Measurements from ENCODE around the gene C13orf42. TPM values are rescaled to one million over a fixed set of nuclear protein-coding genes. Genes with fewer than 3 reads are reported as not detected.
"Not testable (repeated sequence)": the region's sequence is repeated elsewhere in the genome, so short reads cannot be mapped to it uniquely, and the experiment has no call there.

The C13orf42 gene
- total RNA-seq, 1 experiment from 2014 or later = not detected

GRCh38 chr13:51083706-51084105 lies 27.4 kb downstream of the C13orf42 start:
- H3K27ac Mint-ChIP-seq (ENCODE audit: unreplicated experiment) = no peak overlapping the region
- CTCF ChIA-PET = no interaction called here
- no peaks in the 10 kb centered on the region for H3K9me3 Mint-ChIP-seq (ENCODE audit: low read depth, unreplicated experiment)
- no peak for TF ChIP-seq CTCF (IDR thresholded peaks at IDR 0.05; ENCODE audit: unreplicated experiment)
- intact Hi-C loops (cut with micrococcal nuclease; ENCODE audit: unreplicated experiment) = no loop called here
- no peak for DNase-seq
- H3K27me3 Mint-ChIP-seq (ENCODE audit: unreplicated experiment) = no peaks in the 10 kb centered on the region
- BruUV-seq (replicated peaks) = no TSS peak
- H3K36me3 Mint-ChIP-seq (ENCODE audit: insufficient read depth, unreplicated experiment) = no peaks in the 10 kb centered on the region
- no peak overlapping the region for H3K4me3 Mint-ChIP-seq (ENCODE audit: low read depth, unreplicated experiment)
- no peaks in the 10 kb centered on the region for H3K4me1 Mint-ChIP-seq (ENCODE audit: low read depth, unreplicated experiment)

- peak overlapping the region; percentile 60 for H3K4me3 Mint-ChIP-seq (ENCODE audit: low read depth, unreplicated experiment)
- H3K9me3 Mint-ChIP-seq (ENCODE audit: low read depth, unreplicated experiment); H3K4me1 Mint-ChIP-seq (ENCODE audit: low read depth, unreplicated experiment); H3K36me3 Mint-ChIP-seq (ENCODE audit: insufficient read depth, unreplicated experiment); intact Hi-C loops (cut with micrococcal nuclease; ENCODE audit: unreplicated experiment); BruUV-seq (replicated peaks); CTCF ChIA-PET; H3K27ac Mint-ChIP-seq (ENCODE audit: unreplicated experiment); H3K27me3 Mint-ChIP-seq (ENCODE audit: unreplicated experiment); DNase-seq: not testable (repeated sequence)
Measured at GRCh38 chr13:51080478-51081065, 30.5 kb downstream of the C13orf42 start.

DNA sequence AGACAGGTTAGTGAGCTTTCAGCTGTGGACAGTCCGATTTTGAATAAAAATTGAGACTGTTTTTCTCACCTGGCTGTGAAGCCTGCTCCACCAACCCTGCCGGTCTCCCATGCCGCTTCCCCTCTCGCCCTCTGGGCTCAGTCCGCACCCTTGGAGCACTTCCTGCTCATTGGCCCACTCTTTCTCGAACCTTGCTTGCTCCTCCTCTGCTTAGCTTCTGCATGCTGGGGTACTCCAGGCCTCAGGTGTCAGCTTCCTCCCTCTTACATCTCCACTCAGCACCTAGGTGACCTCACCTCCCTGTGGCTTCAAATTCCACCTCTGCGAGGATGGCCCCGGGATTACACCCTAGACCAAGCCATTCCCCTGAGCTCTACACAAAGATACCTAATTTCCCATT lies 39.6 kb downstream of the C13orf42 start:
- BruUV-seq (replicated peaks) = no TSS peak
- no peak for TF ChIP-seq CTCF (IDR thresholded peaks at IDR 0.05; ENCODE audit: unreplicated experiment)
- H3K4me3 Mint-ChIP-seq (ENCODE audit: low read depth, unreplicated experiment) = no peak overlapping the region
- intact Hi-C loops (cut with micrococcal nuclease; ENCODE audit: unreplicated experiment) = loop anchor here (5.0 kb wide), 1 partner anchor 1094 kb away; no protein-coding TSS in a partner anchor
- CTCF ChIA-PET = no interaction called here
- H3K27me3 Mint-ChIP-seq (ENCODE audit: unreplicated experiment) = no peaks in the 10 kb centered on the region
- peaks cover 7% of the 10 kb centered on the region for H3K4me1 Mint-ChIP-seq (ENCODE audit: low read depth, unreplicated experiment)
- peaks cover 6% of the 10 kb centered on the region for H3K9me3 Mint-ChIP-seq (ENCODE audit: low read depth, unreplicated experiment)
- H3K36me3 Mint-ChIP-seq (ENCODE audit: insufficient read depth, unreplicated experiment) = no peaks in the 10 kb centered on the region
- H3K27ac Mint-ChIP-seq (ENCODE audit: unreplicated experiment) = no peak overlapping the region
- no peak for DNase-seq

DNA sequence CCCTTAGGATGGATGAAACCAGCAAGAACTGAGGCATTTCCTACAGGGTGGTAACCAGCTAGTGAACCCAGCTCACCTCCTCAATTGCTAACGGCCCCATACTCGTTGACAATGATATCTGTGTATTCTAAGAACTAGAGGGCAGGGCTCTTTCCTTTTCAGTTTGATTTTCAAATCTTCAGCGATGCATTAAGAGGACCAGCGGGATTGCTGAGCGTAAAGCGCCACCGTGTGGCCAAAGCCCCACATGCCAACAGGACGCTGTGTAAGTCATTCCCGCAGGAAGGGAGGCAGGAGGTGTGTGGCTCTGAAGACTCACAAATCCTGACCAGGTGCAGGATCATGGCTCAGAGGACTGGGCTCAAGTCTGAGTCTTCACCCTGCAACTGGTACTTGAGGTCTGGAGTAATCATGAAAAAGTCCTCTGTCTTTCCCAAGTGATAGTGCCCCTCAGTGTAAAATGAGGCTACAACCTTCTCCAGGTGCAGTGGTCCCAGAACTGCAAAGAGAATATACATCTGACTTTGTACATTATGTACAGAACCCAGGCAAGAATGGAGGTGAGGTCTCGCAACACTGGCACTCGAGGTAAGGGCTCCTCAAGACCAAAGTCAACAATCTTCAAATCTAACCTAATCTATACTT lies 40.9 kb downstream of the C13orf42 start:
- peak; percentile 61 for TF ChIP-seq CTCF (IDR thresholded peaks at IDR 0.05; ENCODE audit: unreplicated experiment)
- Mint-ChIP-seq H3K4me3 (ENCODE audit: low read depth, unreplicated experiment) (no peak overlapping the region), H3K36me3 (ENCODE audit: insufficient read depth, unreplicated experiment) (no peaks in the 10 kb centered on the region), H3K27me3 (ENCODE audit: unreplicated experiment) (no peaks in the 10 kb centered on the region), H3K27ac (ENCODE audit: unreplicated experiment) (no peak overlapping the region), H3K9me3 (ENCODE audit: low read depth, unreplicated experiment) (no peaks in the 10 kb centered on the region), H3K4me1 (ENCODE audit: low read depth, unreplicated experiment) (peaks cover 8% of the 10 kb centered on the region)
- intact Hi-C loops (cut with micrococcal nuclease; ENCODE audit: unreplicated experiment) = loop anchor here (5.0 kb wide), 1 partner anchor 1093 kb away; no protein-coding TSS in a partner anchor
- peak; percentile 72 for DNase-seq
- BruUV-seq (replicated peaks) = no TSS peak
- CTCF ChIA-PET = interaction anchor here (1.6 kb wide), 1 partner anchor 56 kb away, joined by 3 read pairs; no protein-coding TSS in a partner anchor

DNA sequence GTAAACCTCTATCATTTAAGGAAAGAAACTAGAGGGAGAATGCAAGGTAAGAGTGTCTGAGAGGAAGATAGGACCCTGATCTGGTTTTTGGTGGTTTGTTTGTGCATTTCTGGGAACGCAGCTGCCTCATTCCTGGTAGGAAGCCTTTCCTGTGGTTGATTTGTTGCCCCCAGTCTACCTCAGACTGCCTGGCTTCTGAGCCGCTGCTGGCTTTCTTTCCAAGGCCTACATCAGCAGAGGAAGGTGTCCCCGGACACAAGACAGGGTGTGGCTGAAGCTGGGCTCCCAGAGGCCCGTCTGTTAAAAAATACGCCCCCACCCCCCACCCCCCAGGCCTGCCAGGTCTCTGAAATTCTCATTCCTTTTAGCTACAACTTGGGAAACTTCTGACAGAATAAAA lies 42.6 kb downstream of the C13orf42 start:
- CTCF ChIA-PET = interaction anchor here (1.6 kb wide), 1 partner anchor 57 kb away, joined by 3 read pairs; no protein-coding TSS in a partner anchor
- Mint-ChIP-seq H3K9me3 (ENCODE audit: low read depth, unreplicated experiment) (no peaks in the 10 kb centered on the region), H3K4me1 (ENCODE audit: low read depth, unreplicated experiment) (peaks cover 8% of the 10 kb centered on the region), H3K36me3 (ENCODE audit: insufficient read depth, unreplicated experiment) (no peaks in the 10 kb centered on the region), H3K27ac (ENCODE audit: unreplicated experiment) (no peak overlapping the region), H3K27me3 (ENCODE audit: unreplicated experiment) (no peaks in the 10 kb centered on the region), H3K4me3 (ENCODE audit: low read depth, unreplicated experiment) (no peak overlapping the region)
- DNase-seq = no peak
- BruUV-seq (replicated peaks) = no TSS peak
- intact Hi-C loops (cut with micrococcal nuclease; ENCODE audit: unreplicated experiment) = no loop called here
- TF ChIP-seq CTCF (IDR thresholded peaks at IDR 0.05; ENCODE audit: unreplicated experiment) = no peak

Data from Calu3 (cell line).